GM12878 (cell line): ENCODE measurements around the gene COQ4.

Experiments
- CTCF ChIP-seq, 3 experiments: IDR thresholded peaks in 2 of 3; conservative IDR thresholded peaks in 1 of 3; 2 replicates each; pipeline ENCODE4 v1.5.1; 2011; ENCODE audit warnings: low read depth in 3 of 3, low read length in 3 of 3, mild to moderate bottlenecking in 3 of 3, control low read depth in 2 of 3, moderate library complexity in 2 of 3, inconsistent platforms in 1 of 3, mixed read lengths in 1 of 3; ENCODE audit not compliant: control insufficient read depth in 2 of 3, insufficient read depth in 1 of 3; ENCODE audit errors: extremely low read depth in 1 of 3
- RAD21 ChIP-seq: IDR thresholded peaks from 2 replicates; pipeline ENCODE4 v1.6.1; 2011; ENCODE audit warnings: mild to moderate bottlenecking, low read depth, low read length, moderate library complexity; ENCODE audit not compliant: insufficient read depth

GRCh38 chr9:128280084-128280622, 42.5 kb upstream of the COQ4 start:
- TF ChIP-seq RAD21 (no peak), CTCF (IDR thresholded peaks at IDR 0.05 in 2 of 3, conservative IDR thresholded peaks at IDR 0.05 in 1 of 3; ENCODE audit: control insufficient read depth in 2 of 3, extremely low read depth in 1 of 3, insufficient read depth in 1 of 3, low read depth in 3 of 3, low read length in 3 of 3) (no peak)
